GM12878 (cell line): ENCODE measurements around the gene GOSR2.

Experiments used
- ATF3 ChIP-seq: IDR thresholded peaks from 2 replicates; pipeline ENCODE4 v1.6.1; 2011; ENCODE audit warnings: low read depth, mild to moderate bottlenecking, low read length, moderate library complexity, borderline replicate concordance; ENCODE audit errors: extremely low read depth
- CHD2 ChIP-seq: IDR thresholded peaks from 2 replicates; pipeline ENCODE4 v1.6.1; 2011; ENCODE audit warnings: low read depth, low read length, improper control_type of control experiment, borderline replicate concordance
- CTCF ChIP-seq, 3 experiments: IDR thresholded peaks in 2 of 3; conservative IDR thresholded peaks in 1 of 3; 2 replicates each; pipeline ENCODE4 v1.5.1; 2011; ENCODE audit warnings: low read depth in 3 of 3, low read length in 3 of 3, mild to moderate bottlenecking in 3 of 3, control low read depth in 2 of 3, moderate library complexity in 2 of 3, inconsistent platforms in 1 of 3, mixed read lengths in 1 of 3; ENCODE audit not compliant: control insufficient read depth in 2 of 3, insufficient read depth in 1 of 3; ENCODE audit errors: extremely low read depth in 1 of 3
- EGR1 ChIP-seq, 2 experiments: IDR thresholded peaks; 1 replicate in 1 of 2; 2 replicates in 1 of 2; pipeline ENCODE4 v1.6.1; 2011 to 2012; ENCODE audit warnings: low read depth in 2 of 2, low read length in 2 of 2, borderline replicate concordance in 1 of 2, mild to moderate bottlenecking in 1 of 2, moderate library complexity in 1 of 2
- NR2F1 ChIP-seq: fragments of 450-650 bp; conservative IDR thresholded peaks from 2 replicates; pipeline ENCODE4 v1.6.1; 2017; ENCODE audit warnings: mild to moderate bottlenecking
- POLR2A ChIP-seq: IDR thresholded peaks from 2 replicates; pipeline ENCODE4 v1.6.1; 2011; ENCODE audit warnings: low read depth, mild to moderate bottlenecking, low read length
- POLR2AphosphoS5 ChIP-seq: IDR thresholded peaks from 2 replicates; pipeline ENCODE4 v1.6.1; 2011; ENCODE audit warnings: mild to moderate bottlenecking, low read length, inconsistent platforms
- REST ChIP-seq: IDR thresholded peaks from 2 replicates; pipeline ENCODE4 v1.6.1; 2012; ENCODE audit warnings: mild to moderate bottlenecking, low read depth, low read length
- SIN3A ChIP-seq: IDR thresholded peaks from 2 replicates; pipeline ENCODE4 v1.6.1; 2012; ENCODE audit warnings: low read depth, low read length, improper control_type of control experiment

- TF ChIP-seq CTCF (IDR thresholded peaks at IDR 0.05 in 2 of 3, conservative IDR thresholded peaks at IDR 0.05 in 1 of 3; ENCODE audit: control insufficient read depth in 2 of 3, extremely low read depth in 1 of 3, insufficient read depth in 1 of 3, low read depth in 3 of 3, low read length in 3 of 3), result no peak
- no peak for TF ChIP-seq REST
- TF ChIP-seq SIN3A, result no peak
- TF ChIP-seq POLR2AphosphoS5, result no peak
- no peak for TF ChIP-seq EGR1 (IDR thresholded peaks at IDR 0.05; ENCODE audit: borderline replicate concordance in 1 of 2, low read depth in 2 of 2, low read length in 2 of 2)
- no peak for TF ChIP-seq ATF3
- TF ChIP-seq POLR2A, result no peak
- no peak for TF ChIP-seq CHD2
- no peak for TF ChIP-seq NR2F1
These were observed 6.3 kb upstream of the GOSR2 start for GRCh38 chr17:46916623-46917022.
